PC-3 (cell line): ENCODE measurements around the gene LIMS2.

Experiments used
- EZH2 ChIP-seq: fragments of 300-600 bp; sonication (generic); IDR thresholded peaks from one replicate; pipeline ENCODE4 v1.6.1; 2017; ENCODE audit warnings: antibody characterized with exemption, mild to moderate bottlenecking, low read length; ENCODE audit not compliant: unreplicated experiment
- EZH2phosphoT487 ChIP-seq: fragments of 300-600 bp; sonication (generic); IDR thresholded peaks from 2 replicates; pipeline ENCODE4 v1.6.1; 2018; ENCODE audit warnings: mild to moderate bottlenecking, antibody characterized with exemption, low read length, borderline replicate concordance
- TF ChIP-seq, protein P1 (sequence below): fragments of 300-600 bp; sonication (generic); conservative IDR thresholded peaks from 2 replicates; pipeline ENCODE4 v1.5.1; 2017; ENCODE audit warnings: antibody characterized with exemption, low read depth, mild to moderate bottlenecking, low read length

DNA sequence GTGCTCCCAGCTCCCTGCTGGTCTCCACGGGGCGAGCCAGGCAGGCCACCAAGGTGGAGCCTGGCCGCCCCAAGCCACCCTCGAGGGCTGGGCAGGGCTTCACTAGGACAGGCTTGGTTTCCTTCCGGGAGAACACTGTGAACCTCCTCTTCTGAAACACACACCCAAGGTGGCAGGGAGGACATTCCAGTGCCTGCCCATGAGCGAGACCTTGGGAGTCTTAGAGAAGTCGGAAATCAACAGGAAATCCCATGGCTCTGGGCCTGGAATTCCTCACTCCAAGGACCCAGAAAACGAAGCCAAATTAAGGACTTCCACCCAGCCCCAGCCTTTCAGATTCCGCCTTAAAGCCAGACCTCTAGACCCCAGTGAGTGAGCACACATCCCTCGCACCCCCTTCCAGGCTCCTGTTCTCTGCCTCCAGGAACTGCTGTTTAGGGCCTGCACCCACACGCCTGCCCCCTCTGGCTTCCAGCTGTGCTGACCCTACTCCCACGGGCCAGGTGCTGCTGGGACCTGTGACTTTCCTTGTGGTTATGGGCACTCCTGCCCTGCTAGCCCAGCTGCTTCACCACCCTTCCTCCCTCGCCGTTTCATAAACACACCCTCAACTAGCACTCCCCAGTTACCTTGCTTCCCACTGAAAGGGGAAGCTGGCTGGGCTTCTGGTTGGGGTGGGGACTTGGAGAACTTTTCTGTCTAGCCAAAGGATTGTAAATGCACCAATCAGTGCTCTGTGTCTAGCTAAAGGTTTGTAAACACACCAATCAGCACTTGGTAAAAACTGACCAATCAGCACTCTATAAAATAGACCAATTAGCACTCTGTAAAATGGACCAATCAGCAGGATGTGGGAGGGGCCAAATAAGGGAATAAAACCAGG lies 15.7 kb downstream of the LIMS2 start:
- TF ChIP-seq, protein P1, sequence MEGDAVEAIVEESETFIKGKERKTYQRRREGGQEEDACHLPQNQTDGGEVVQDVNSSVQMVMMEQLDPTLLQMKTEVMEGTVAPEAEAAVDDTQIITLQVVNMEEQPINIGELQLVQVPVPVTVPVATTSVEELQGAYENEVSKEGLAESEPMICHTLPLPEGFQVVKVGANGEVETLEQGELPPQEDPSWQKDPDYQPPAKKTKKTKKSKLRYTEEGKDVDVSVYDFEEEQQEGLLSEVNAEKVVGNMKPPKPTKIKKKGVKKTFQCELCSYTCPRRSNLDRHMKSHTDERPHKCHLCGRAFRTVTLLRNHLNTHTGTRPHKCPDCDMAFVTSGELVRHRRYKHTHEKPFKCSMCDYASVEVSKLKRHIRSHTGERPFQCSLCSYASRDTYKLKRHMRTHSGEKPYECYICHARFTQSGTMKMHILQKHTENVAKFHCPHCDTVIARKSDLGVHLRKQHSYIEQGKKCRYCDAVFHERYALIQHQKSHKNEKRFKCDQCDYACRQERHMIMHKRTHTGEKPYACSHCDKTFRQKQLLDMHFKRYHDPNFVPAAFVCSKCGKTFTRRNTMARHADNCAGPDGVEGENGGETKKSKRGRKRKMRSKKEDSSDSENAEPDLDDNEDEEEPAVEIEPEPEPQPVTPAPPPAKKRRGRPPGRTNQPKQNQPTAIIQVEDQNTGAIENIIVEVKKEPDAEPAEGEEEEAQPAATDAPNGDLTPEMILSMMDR, result no peak
- TF ChIP-seq EZH2 (no peak), EZH2phosphoT487 (no peak)
